Neural progenitor cell (in vitro differentiated cells): ENCODE results near the gene CCDC85C. TPM values are rescaled to one million over a fixed set of nuclear protein-coding genes. Genes with fewer than 3 reads are reported as not detected.

ENCODE experiments used
- DNase-seq: peaks from one replicate; pipeline ENCODE4 v3.0.0-alpha.2; 2016; ENCODE audit warnings: low spot score
- H2AFZ ChIP-seq: fragments of 200-600 bp; sonication (generic); replicated peaks from 2 replicates; pipeline ENCODE4 v1.6.1; 2016; ENCODE audit warnings: antibody characterized with exemption
- H3F3A ChIP-seq: fragments of 200-600 bp; sonication (generic); 2 replicates; pipeline ENCODE4 v1.6.1; 2016; ENCODE audit warnings: antibody characterized with exemption, low read depth
- H3K27ac ChIP-seq: fragments of 200-600 bp; sonication (generic); 2 replicates; pipeline ENCODE4 v1.5.1; 2016; ENCODE audit warnings: mild to moderate bottlenecking
- H3K27me3 ChIP-seq: fragments of 200-600 bp; sonication (generic); 2 replicates; pipeline ENCODE4 v1.6.1; 2016; ENCODE audit warnings: mild to moderate bottlenecking, moderate library complexity
- H3K36me3 ChIP-seq: fragments of 200-600 bp; sonication (generic); 2 replicates; pipeline ENCODE4 v1.5.1; 2016
- H3K4me1 ChIP-seq: fragments of 200-600 bp; sonication (generic); 2 replicates; pipeline ENCODE4 v1.6.1; 2016; ENCODE audit warnings: mixed run types
- H3K4me2 ChIP-seq: fragments of 200-600 bp; sonication (generic); 2 replicates; pipeline ENCODE4 v1.6.1; 2016
- H3K4me3 ChIP-seq: fragments of 200-600 bp; sonication (generic); 2 replicates; pipeline ENCODE4 v1.5.1; 2016
- H3K79me2 ChIP-seq: fragments of 200-600 bp; sonication (generic); 2 replicates; pipeline ENCODE4 v1.6.1; 2016; ENCODE audit warnings: low read depth
- H3K9ac ChIP-seq: fragments of 200-600 bp; sonication (generic); 2 replicates; pipeline ENCODE4 v1.6.1; 2016
- H3K9me3 ChIP-seq: fragments of 200-600 bp; sonication (generic); 2 replicates; pipeline ENCODE4 v1.5.1; 2016; ENCODE audit warnings: low read depth
- H4K20me1 ChIP-seq: fragments of 200-600 bp; sonication (generic); 2 replicates; pipeline ENCODE4 v1.6.1; 2016; ENCODE audit warnings: low read depth
- H3K27ac Mint-ChIP-seq: 3 replicates; pipeline ENCODE4 v1.8.0; 2021; ENCODE audit warnings: mixed read lengths
- H3K27me3 Mint-ChIP-seq: 2 replicates; pipeline ENCODE4 v1.8.0; 2022; ENCODE audit warnings: low read depth, mild to moderate bottlenecking, inconsistent platforms, moderate library complexity, mixed read lengths; ENCODE audit not compliant: insufficient read depth
- H3K36me3 Mint-ChIP-seq: 3 replicates; pipeline ENCODE4 v1.8.0; 2021; ENCODE audit warnings: mixed read lengths
- H3K4me1 Mint-ChIP-seq: 3 replicates; pipeline ENCODE4 v1.8.0; 2021; ENCODE audit warnings: mixed read lengths
- H3K4me3 Mint-ChIP-seq: 3 replicates; pipeline ENCODE4 v1.8.0; 2021; ENCODE audit warnings: mild to moderate bottlenecking, moderate library complexity, mixed read lengths
- H3K9me3 Mint-ChIP-seq: 3 replicates; pipeline ENCODE4 v1.8.0; 2020; ENCODE audit warnings: mixed read lengths
- EZH2 ChIP-seq: fragments of 200-600 bp; sonication (generic); IDR thresholded peaks from 2 replicates; pipeline ENCODE4 v1.6.1; 2017; ENCODE audit warnings: antibody characterized with exemption, mild to moderate bottlenecking, moderate library complexity
- EZH2phosphoT487 ChIP-seq: fragments of 200-600 bp; sonication (generic); IDR thresholded peaks from 2 replicates; pipeline ENCODE4 v1.6.1; 2017; ENCODE audit warnings: antibody characterized with exemption
- total RNA-seq: library from RNA; depleted of rRNA; stranded (reverse); fragments of >200 nt; gene quantifications from 2 replicates; pipeline ENCODE4 v1.2.3, GENCODE V29; 2015; ENCODE audit warnings: low replicate concordance
- TF ChIP-seq, protein P1 (sequence below): fragments of 200-600 bp; sonication (generic); IDR thresholded peaks from 2 replicates; pipeline ENCODE4 v1.5.1; 2017; ENCODE audit warnings: antibody characterized with exemption, mild to moderate bottlenecking

The CCDC85C gene
- total RNA-seq, 1 donor from 2014 or later = 19.0 TPM

DNA sequence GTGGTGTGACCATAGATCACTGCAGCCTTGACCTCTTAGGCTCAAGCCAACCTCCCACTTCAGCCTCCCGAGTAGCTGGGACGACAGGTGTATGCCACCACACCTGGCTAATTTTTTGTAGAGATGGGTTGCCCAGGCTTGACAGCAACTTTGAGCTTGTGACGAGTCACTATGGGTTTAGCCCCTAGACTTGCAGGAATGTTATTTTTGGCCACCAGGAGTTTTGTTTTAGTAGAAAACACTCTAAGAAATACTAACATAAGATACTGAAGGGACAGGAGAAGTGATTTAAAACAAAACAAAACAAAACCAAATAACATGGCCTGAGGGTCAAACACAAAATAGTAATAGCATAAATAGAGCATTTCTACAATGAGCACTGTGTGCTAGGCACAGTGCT, 149.8 kb downstream of the CCDC85C start:
- Mint-ChIP-seq H3K36me3 (peaks cover 22% of the 10 kb centered on the region), H3K4me3 (no peak overlapping the region), H3K9me3 (no peaks in the 10 kb centered on the region), H3K4me1 (no peaks in the 10 kb centered on the region), H3K27me3 (no peaks in the 10 kb centered on the region), H3K27ac (no peak overlapping the region)
- H3K4me2 ChIP-seq = no peak overlapping the region
- H3K27me3 ChIP-seq = no peaks in the 10 kb centered on the region
- no peaks in the 10 kb centered on the region for H4K20me1 ChIP-seq
- no peaks in the 10 kb centered on the region for H3K79me2 ChIP-seq
- no peak overlapping the region for H3K4me3 ChIP-seq
- H3K36me3 ChIP-seq = peaks cover 8% of the 10 kb centered on the region
- H3K4me1 ChIP-seq = no peaks in the 10 kb centered on the region
- H3F3A ChIP-seq = no peaks in the 10 kb centered on the region
- H2AFZ ChIP-seq = no peak overlapping the region
- H3K9ac ChIP-seq = no peak overlapping the region
- TF ChIP-seq EZH2phosphoT487 (no peak), EZH2 (no peak)
- TF ChIP-seq, protein P1, sequence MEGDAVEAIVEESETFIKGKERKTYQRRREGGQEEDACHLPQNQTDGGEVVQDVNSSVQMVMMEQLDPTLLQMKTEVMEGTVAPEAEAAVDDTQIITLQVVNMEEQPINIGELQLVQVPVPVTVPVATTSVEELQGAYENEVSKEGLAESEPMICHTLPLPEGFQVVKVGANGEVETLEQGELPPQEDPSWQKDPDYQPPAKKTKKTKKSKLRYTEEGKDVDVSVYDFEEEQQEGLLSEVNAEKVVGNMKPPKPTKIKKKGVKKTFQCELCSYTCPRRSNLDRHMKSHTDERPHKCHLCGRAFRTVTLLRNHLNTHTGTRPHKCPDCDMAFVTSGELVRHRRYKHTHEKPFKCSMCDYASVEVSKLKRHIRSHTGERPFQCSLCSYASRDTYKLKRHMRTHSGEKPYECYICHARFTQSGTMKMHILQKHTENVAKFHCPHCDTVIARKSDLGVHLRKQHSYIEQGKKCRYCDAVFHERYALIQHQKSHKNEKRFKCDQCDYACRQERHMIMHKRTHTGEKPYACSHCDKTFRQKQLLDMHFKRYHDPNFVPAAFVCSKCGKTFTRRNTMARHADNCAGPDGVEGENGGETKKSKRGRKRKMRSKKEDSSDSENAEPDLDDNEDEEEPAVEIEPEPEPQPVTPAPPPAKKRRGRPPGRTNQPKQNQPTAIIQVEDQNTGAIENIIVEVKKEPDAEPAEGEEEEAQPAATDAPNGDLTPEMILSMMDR = no peak
- H3K9me3 ChIP-seq = no peaks in the 10 kb centered on the region
- H3K27ac ChIP-seq = no peak overlapping the region
- no peak for DNase-seq

- Histone ChIP-seq H3K4me2 (no peak overlapping the region), H3K9me3 (no peaks in the 10 kb centered on the region), H3K36me3 (peaks cover 4% of the 10 kb centered on the region), H3K27me3 (no peaks in the 10 kb centered on the region), H2AFZ (no peak overlapping the region), H3K27ac (no peak overlapping the region), H3K4me1 (no peaks in the 10 kb centered on the region), H3F3A (no peaks in the 10 kb centered on the region), H3K79me2 (no peaks in the 10 kb centered on the region), H3K4me3 (no peak overlapping the region), H3K9ac (no peak overlapping the region), H4K20me1 (no peaks in the 10 kb centered on the region)
- no peak for TF ChIP-seq EZH2
- TF ChIP-seq, protein P1 = no peak
- TF ChIP-seq EZH2phosphoT487 = no peak
- H3K36me3 Mint-ChIP-seq = peaks cover 21% of the 10 kb centered on the region
- DNase-seq = no peak
- no peaks in the 10 kb centered on the region for H3K27me3 Mint-ChIP-seq
- H3K4me1 Mint-ChIP-seq = no peaks in the 10 kb centered on the region
- H3K4me3 Mint-ChIP-seq = no peak overlapping the region
- no peaks in the 10 kb centered on the region for H3K9me3 Mint-ChIP-seq
- no peak overlapping the region for H3K27ac Mint-ChIP-seq
These were observed 151.0 kb downstream of the CCDC85C start for GRCh38 chr14:99452968-99453367.

DNA sequence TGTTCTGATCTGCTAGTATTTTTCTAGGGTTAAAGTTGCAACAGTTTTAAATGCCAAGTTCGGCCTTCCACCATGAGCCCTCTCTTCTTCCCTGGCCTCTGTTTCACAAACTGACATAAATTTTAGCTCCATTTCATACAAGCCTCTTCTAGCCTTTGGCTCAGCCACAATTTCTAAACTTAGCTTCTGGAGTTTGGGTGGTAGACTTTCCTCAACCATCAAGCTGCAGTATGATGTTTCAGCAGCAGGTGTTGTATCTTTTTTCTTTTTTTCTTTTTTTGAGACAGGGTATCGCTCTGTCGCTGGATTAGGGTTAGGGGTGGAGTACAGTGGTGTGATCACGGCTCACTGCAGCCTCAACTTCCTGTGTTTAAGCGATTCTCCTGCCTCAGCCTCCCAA, 152.8 kb downstream of the CCDC85C start:
- Histone ChIP-seq H3K27me3 (no peaks in the 10 kb centered on the region), H3K27ac (no peak overlapping the region), H3K36me3 (no peaks in the 10 kb centered on the region), H3K4me2 (no peak overlapping the region), H3K4me3 (no peak overlapping the region), H4K20me1 (no peaks in the 10 kb centered on the region), H3K4me1 (no peaks in the 10 kb centered on the region), H2AFZ (no peak overlapping the region), H3F3A (no peaks in the 10 kb centered on the region), H3K9ac (no peak overlapping the region), H3K9me3 (no peaks in the 10 kb centered on the region), H3K79me2 (no peaks in the 10 kb centered on the region)
- TF ChIP-seq EZH2 (no peak), EZH2phosphoT487 (no peak)
- TF ChIP-seq, protein P1 = no peak
- H3K4me1 Mint-ChIP-seq = no peaks in the 10 kb centered on the region
- no peak overlapping the region for H3K27ac Mint-ChIP-seq
- H3K9me3 Mint-ChIP-seq = no peaks in the 10 kb centered on the region
- H3K27me3 Mint-ChIP-seq = peaks cover 2% of the 10 kb centered on the region
- peaks cover 18% of the 10 kb centered on the region for H3K36me3 Mint-ChIP-seq
- no peak for DNase-seq
- H3K4me3 Mint-ChIP-seq = no peak overlapping the region
